ENCODE results near the gene MYBPC3. TPM values are rescaled to one million over a fixed set of nuclear protein-coding genes. Genes with fewer than 3 reads are reported as not detected.

The MYBPC3 gene
- polyA plus RNA-seq, 3 donors: 0.03 to 7.8 TPM; not detected in 1

GRCh38 chr11:47333886-47334443 is 18.5 kb downstream of the MYBPC3 start:
- Mint-ChIP-seq H3K27ac (no peak overlapping the region), H3K4me1 (no peaks in the 10 kb centered on the region), H3K36me3 (peaks cover 38 to 63% of the 10 kb centered on the region in 2 donors), H3K27me3 (ENCODE audit: low read depth in 3 of 3) (peaks cover 0 to 2% (median 0%) of the 10 kb centered on the region in 3 donors), H3K9me3 (peaks cover 0 to 3% (median 0%) of the 10 kb centered on the region in 7 donors), H3K4me3 (no peak overlapping the region)
- H3K36me3 ChIP-seq (replicated peaks in 1 of 2; ENCODE audit: control insufficient read depth in 1 of 2, insufficient read depth in 2 of 2, low read length in 2 of 2): peaks cover 10 to 43% of the 10 kb centered on the region in 2 donors
- WGBS (ENCODE audit: insufficient coverage): 100% methylated on average over 3 of the region's 8 CpGs
- no peak overlapping the region for H3K4me3 ChIP-seq (replicated peaks in 1 of 3; ENCODE audit: low read depth in 2 of 3, low read length in 3 of 3)
- no peaks in the 10 kb centered on the region for H3K27me3 ChIP-seq (ENCODE audit: control insufficient read depth in 2 of 2, insufficient read depth in 2 of 2, low read length in 2 of 2)
- no peak overlapping the region for H3K4me2 ChIP-seq (replicated peaks; ENCODE audit: extremely low read depth, low read length, poor library complexity, severe bottlenecking)
- H3K27ac ChIP-seq (ENCODE audit: low read depth in 1 of 2, low read length in 2 of 2): no peak overlapping the region
- H3K9me3 ChIP-seq (replicated peaks in 1 of 2; ENCODE audit: control insufficient read depth in 1 of 2, insufficient read depth in 1 of 2, low read length in 2 of 2): no peaks in the 10 kb centered on the region
- H3K79me2 ChIP-seq (ENCODE audit: insufficient read depth, low read length): no peaks in the 10 kb centered on the region
- H4K20me1 ChIP-seq (ENCODE audit: insufficient read depth, low read length): peaks cover 15% of the 10 kb centered on the region
- no peak for DNase-seq
- no peak overlapping the region for H3K9ac ChIP-seq (ENCODE audit: insufficient read depth, low read length, poor library complexity, severe bottlenecking)
- no peaks in the 10 kb centered on the region for H3K4me1 ChIP-seq (ENCODE audit: control insufficient read depth in 1 of 2, insufficient read depth in 2 of 2, low read length in 2 of 2)
- TF ChIP-seq CTCF (IDR thresholded peaks at IDR 0.05): no peak
- intact Hi-C loops (cut with micrococcal nuclease): loop anchor here in 1 of 2 donors (5.0 kb wide), 1 partner anchor 78 kb away; no protein-coding TSS in a partner anchor
- no peak overlapping the region for H2AFZ ChIP-seq (ENCODE audit: insufficient read depth, low read depth, low read length, poor library complexity, severe bottlenecking)

- no peak overlapping the region for H3K4me2 ChIP-seq (replicated peaks; ENCODE audit: extremely low read depth, low read length, poor library complexity, severe bottlenecking)
- no peak overlapping the region for H3K27ac ChIP-seq (ENCODE audit: low read depth in 1 of 2, low read length in 2 of 2)
- H3K9me3 Mint-ChIP-seq: peaks cover 0 to 3% (median 0%) of the 10 kb centered on the region in 7 donors
- H3K27me3 ChIP-seq (ENCODE audit: control insufficient read depth in 2 of 2, insufficient read depth in 2 of 2, low read length in 2 of 2): no peaks in the 10 kb centered on the region
- TF ChIP-seq CTCF (IDR thresholded peaks at IDR 0.05): no peak
- no peak overlapping the region for H3K4me3 Mint-ChIP-seq
- DNase-seq: no peak
- H3K4me1 Mint-ChIP-seq: peaks cover 1% of the 10 kb centered on the region
- H3K9me3 ChIP-seq (replicated peaks in 1 of 2; ENCODE audit: control insufficient read depth in 1 of 2, insufficient read depth in 1 of 2, low read length in 2 of 2): no peaks in the 10 kb centered on the region
- peaks cover 0 to 1% of the 10 kb centered on the region in 2 donors for H3K4me1 ChIP-seq (ENCODE audit: control insufficient read depth in 1 of 2, insufficient read depth in 2 of 2, low read length in 2 of 2)
- no peaks in the 10 kb centered on the region for H3K79me2 ChIP-seq (ENCODE audit: insufficient read depth, low read length)
- WGBS (ENCODE audit: insufficient coverage): 92% methylated on average over 10 of the region's 14 CpGs
- H3K4me3 ChIP-seq (replicated peaks in 1 of 3; ENCODE audit: low read depth in 2 of 3, low read length in 3 of 3): no peak overlapping the region
- peaks cover 8 to 38% of the 10 kb centered on the region in 2 donors for H3K36me3 ChIP-seq (replicated peaks in 1 of 2; ENCODE audit: control insufficient read depth in 1 of 2, insufficient read depth in 2 of 2, low read length in 2 of 2)
- peaks cover 20% of the 10 kb centered on the region for H4K20me1 ChIP-seq (ENCODE audit: insufficient read depth, low read length)
- intact Hi-C loops (cut with micrococcal nuclease): loop anchor here in 1 of 2 donors (5.0 kb wide), 1 partner anchor 79 kb away; no protein-coding TSS in a partner anchor
- H3K9ac ChIP-seq (ENCODE audit: insufficient read depth, low read length, poor library complexity, severe bottlenecking): no peak overlapping the region
- peaks cover 39 to 63% of the 10 kb centered on the region in 2 donors for H3K36me3 Mint-ChIP-seq
- H3K27me3 Mint-ChIP-seq (ENCODE audit: low read depth in 3 of 3): peaks cover 0 to 2% (median 0%) of the 10 kb centered on the region in 3 donors
- H2AFZ ChIP-seq (ENCODE audit: insufficient read depth, low read depth, low read length, poor library complexity, severe bottlenecking): no peak overlapping the region
- H3K27ac Mint-ChIP-seq: no peak overlapping the region
Measured at GRCh38 chr11:47333526-47333845, 19.0 kb downstream of the MYBPC3 start.

Data from CD14-positive monocyte (primary cell).